ENCODE data around the gene PLA2G12B.

DNA sequence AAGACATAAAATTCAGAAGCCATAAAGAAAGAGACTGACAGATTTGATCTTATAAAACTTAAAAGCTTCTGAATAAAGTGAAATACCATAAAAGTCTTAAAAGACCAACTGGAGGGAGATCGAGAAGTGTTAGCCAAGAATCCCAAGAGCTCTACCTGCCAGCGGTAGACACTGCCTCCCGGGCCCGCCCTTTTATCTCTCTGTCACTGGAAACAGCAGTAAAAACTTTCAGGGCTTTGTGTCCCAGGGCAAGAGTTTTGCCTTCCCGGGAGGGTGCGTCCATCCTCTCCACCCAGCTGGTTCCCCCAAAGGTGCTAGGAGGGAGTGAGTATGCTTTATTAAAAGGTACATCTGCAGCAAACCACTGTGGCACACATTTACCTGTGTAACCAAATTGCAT is 5.8 kb downstream of the PLA2G12B start:
- TF ChIP-seq, protein P1, sequence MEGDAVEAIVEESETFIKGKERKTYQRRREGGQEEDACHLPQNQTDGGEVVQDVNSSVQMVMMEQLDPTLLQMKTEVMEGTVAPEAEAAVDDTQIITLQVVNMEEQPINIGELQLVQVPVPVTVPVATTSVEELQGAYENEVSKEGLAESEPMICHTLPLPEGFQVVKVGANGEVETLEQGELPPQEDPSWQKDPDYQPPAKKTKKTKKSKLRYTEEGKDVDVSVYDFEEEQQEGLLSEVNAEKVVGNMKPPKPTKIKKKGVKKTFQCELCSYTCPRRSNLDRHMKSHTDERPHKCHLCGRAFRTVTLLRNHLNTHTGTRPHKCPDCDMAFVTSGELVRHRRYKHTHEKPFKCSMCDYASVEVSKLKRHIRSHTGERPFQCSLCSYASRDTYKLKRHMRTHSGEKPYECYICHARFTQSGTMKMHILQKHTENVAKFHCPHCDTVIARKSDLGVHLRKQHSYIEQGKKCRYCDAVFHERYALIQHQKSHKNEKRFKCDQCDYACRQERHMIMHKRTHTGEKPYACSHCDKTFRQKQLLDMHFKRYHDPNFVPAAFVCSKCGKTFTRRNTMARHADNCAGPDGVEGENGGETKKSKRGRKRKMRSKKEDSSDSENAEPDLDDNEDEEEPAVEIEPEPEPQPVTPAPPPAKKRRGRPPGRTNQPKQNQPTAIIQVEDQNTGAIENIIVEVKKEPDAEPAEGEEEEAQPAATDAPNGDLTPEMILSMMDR (IDR thresholded peaks at IDR 0.05; ENCODE audit: insufficient read depth, low read length), result no peak
- TF ChIP-seq POLR2AphosphoS5 (IDR thresholded peaks at IDR 0.05; ENCODE audit: low read depth), result no peak

Data from HL-60 (cell line).